H9 (cell line): ENCODE results near the gene C1QTNF7. TPM values are rescaled to one million over a fixed set of nuclear protein-coding genes. Genes with fewer than 3 reads are reported as not detected.

ENCODE experiments used
- DNase-seq: peaks from one replicate; pipeline ENCODE4 v3.0.0-alpha.2; 2017
- H2AFZ ChIP-seq: one replicate; pipeline ENCODE4 v1.6.1; 2013; ENCODE audit warnings: mild to moderate bottlenecking, low read length, control low read depth, moderate library complexity
- H2AK5ac ChIP-seq: 2 replicates; pipeline ENCODE4 v1.6.1; 2013; ENCODE audit warnings: low read length, control low read depth, mixed read lengths; ENCODE audit not compliant: insufficient read length
- H2BK120ac ChIP-seq: one replicate; pipeline ENCODE4 v1.6.1; 2013; ENCODE audit warnings: low read depth, mild to moderate bottlenecking, low read length, control low read depth, inconsistent platforms; ENCODE audit not compliant: poor library complexity, severe bottlenecking
- H2BK12ac ChIP-seq: 2 replicates; pipeline ENCODE4 v1.6.1; 2013; ENCODE audit warnings: low read length, control low read depth, mixed read lengths, low read depth; ENCODE audit not compliant: insufficient read length
- H2BK15ac ChIP-seq: 2 replicates; pipeline ENCODE4 v1.6.1; 2013; ENCODE audit warnings: low read depth, low read length, control low read depth
- H2BK20ac ChIP-seq: one replicate; pipeline ENCODE4 v1.6.1; 2013; ENCODE audit warnings: low read depth, mild to moderate bottlenecking, low read length, control low read depth, inconsistent platforms; ENCODE audit not compliant: poor library complexity, severe bottlenecking
- H2BK5ac ChIP-seq: 2 replicates; pipeline ENCODE4 v1.6.1; 2013; ENCODE audit warnings: low read length, control low read depth, mixed read lengths; ENCODE audit not compliant: insufficient read length
- H3K14ac ChIP-seq: 2 replicates; pipeline ENCODE4 v1.6.1; 2013; ENCODE audit warnings: low read length, control low read depth; ENCODE audit not compliant: insufficient read depth
- H3K18ac ChIP-seq: 2 replicates; pipeline ENCODE4 v1.6.1; 2013; ENCODE audit warnings: low read depth, mild to moderate bottlenecking, mixed read lengths, low read length, control low read depth; ENCODE audit not compliant: insufficient read length
- H3K23ac ChIP-seq: 2 replicates; pipeline ENCODE4 v1.6.1; 2013; ENCODE audit warnings: low read length, control low read depth, mixed read lengths, low read depth; ENCODE audit not compliant: insufficient read length
- H3K23me2 ChIP-seq: 2 replicates; pipeline ENCODE4 v1.6.1; 2013; ENCODE audit warnings: low read depth, mild to moderate bottlenecking, mixed read lengths, low read length, control low read depth; ENCODE audit not compliant: insufficient read length, poor library complexity, severe bottlenecking
- H3K27ac ChIP-seq: 2 replicates; pipeline ENCODE4 v1.5.1; 2013; ENCODE audit warnings: low read length, control low read depth, mixed read lengths, low read depth; ENCODE audit not compliant: insufficient read length
- H3K27me3 ChIP-seq: 2 replicates; pipeline ENCODE4 v1.6.1; 2013; ENCODE audit warnings: low read length, control low read depth, inconsistent platforms; ENCODE audit not compliant: insufficient read depth
- H3K4ac ChIP-seq: 2 replicates; pipeline ENCODE4 v1.6.1; 2013; ENCODE audit warnings: low read depth, mild to moderate bottlenecking, control low read depth, inconsistent platforms, low read length, moderate library complexity
- H3K4me1 ChIP-seq: 2 replicates; pipeline ENCODE4 v1.6.1; 2013; ENCODE audit warnings: low read length, control low read depth, inconsistent platforms; ENCODE audit not compliant: insufficient read depth
- H3K4me2 ChIP-seq: 2 replicates; pipeline ENCODE4 v1.6.1; 2013; ENCODE audit warnings: low read length, control low read depth, mixed read lengths; ENCODE audit not compliant: insufficient read length, insufficient read depth
- H3K56ac ChIP-seq: 2 replicates; pipeline ENCODE4 v1.6.1; 2013; ENCODE audit warnings: low read depth, mild to moderate bottlenecking, mixed read lengths, low read length, control low read depth; ENCODE audit not compliant: insufficient read length
- H3K79me1 ChIP-seq: 2 replicates; pipeline ENCODE4 v1.6.1; 2013; ENCODE audit warnings: low read depth, mild to moderate bottlenecking, moderate library complexity, low read length, control low read depth, inconsistent platforms; ENCODE audit not compliant: insufficient read depth, poor library complexity, severe bottlenecking
- H3K79me2 ChIP-seq: 2 replicates; pipeline ENCODE4 v1.6.1; 2013; ENCODE audit warnings: low read length, control low read depth, inconsistent platforms; ENCODE audit not compliant: insufficient read depth
- H3K9ac ChIP-seq: 2 replicates; pipeline ENCODE4 v1.6.1; 2013; ENCODE audit warnings: low read length, control low read depth, mixed read lengths; ENCODE audit not compliant: insufficient read length; ENCODE audit errors: extremely low read depth
- H3K9me3 ChIP-seq: one replicate; pipeline ENCODE4 v1.6.1; 2013; ENCODE audit warnings: low read depth, low read length, inconsistent platforms; ENCODE audit not compliant: control insufficient read depth
- H3T11ph ChIP-seq: one replicate; pipeline ENCODE4 v1.6.1; 2013; ENCODE audit warnings: mild to moderate bottlenecking, low read length, control low read depth, inconsistent platforms
- H4K20me1 ChIP-seq: one replicate; pipeline ENCODE4 v1.6.1; 2013; ENCODE audit not compliant: control insufficient read depth, insufficient read length, insufficient read depth
- H4K5ac ChIP-seq: 2 replicates; pipeline ENCODE4 v1.6.1; 2013; ENCODE audit warnings: low read depth, mild to moderate bottlenecking, mixed read lengths, low read length, control low read depth; ENCODE audit not compliant: insufficient read length
- H4K8ac ChIP-seq: replicated peaks from 2 replicates; pipeline ENCODE4 v1.6.1; 2013; ENCODE audit warnings: low read length, control low read depth, mixed read lengths, low read depth; ENCODE audit not compliant: insufficient read length
- H4K91ac ChIP-seq: 2 replicates; pipeline ENCODE4 v1.6.1; 2013; ENCODE audit warnings: low read depth, mild to moderate bottlenecking, moderate library complexity, mixed read lengths, low read length, control low read depth; ENCODE audit not compliant: insufficient read length
- H3K27ac Mint-ChIP-seq, 3 experiments: 2 replicates in 2 of 3; 3 replicates in 1 of 3; pipeline ENCODE4 v1.8.0; 2020 to 2021; ENCODE audit warnings: mixed read lengths in 3 of 3, mild to moderate bottlenecking in 1 of 3, moderate library complexity in 1 of 3
- H3K27me3 Mint-ChIP-seq: 2 replicates; pipeline ENCODE4 v1.8.0; 2021; ENCODE audit warnings: low read depth, mild to moderate bottlenecking, moderate library complexity, mixed read lengths
- H3K36me3 Mint-ChIP-seq, 3 experiments: 2 replicates in 2 of 3; 3 replicates in 1 of 3; pipeline ENCODE4 v1.8.0; 2020 to 2021; ENCODE audit warnings: low read depth in 3 of 3, mixed read lengths in 3 of 3; ENCODE audit not compliant: insufficient read depth in 1 of 3
- H3K4me1 Mint-ChIP-seq, 2 experiments: 2 replicates each; pipeline ENCODE4 v1.8.0; 2020; ENCODE audit warnings: mixed read lengths in 2 of 2
- H3K4me3 Mint-ChIP-seq, 2 experiments: 2 replicates in 1 of 2; 3 replicates in 1 of 2; pipeline ENCODE4 v1.8.0; 2020 to 2021; ENCODE audit warnings: mild to moderate bottlenecking in 2 of 2, mixed read lengths in 2 of 2, moderate library complexity in 1 of 2
- H3K9me3 Mint-ChIP-seq, 2 experiments: 2 replicates in 1 of 2; 3 replicates in 1 of 2; pipeline ENCODE4 v1.8.0; 2020; ENCODE audit warnings: mild to moderate bottlenecking in 2 of 2, mixed read lengths in 2 of 2, moderate library complexity in 1 of 2
- CTCF ChIP-seq: fragments of 200-600 bp; sonication (generic); conservative IDR thresholded peaks from 3 replicates; pipeline ENCODE4 v1.8.0; 2021; ENCODE audit warnings: antibody characterized with exemption, mild to moderate bottlenecking
- WGBS: extraction: QIAGEN DNeasy Blood & Tissue Kit; methylation state at CpG from one replicate; pipeline ENCODE4 v1.1.7; 2013; ENCODE audit warnings: missing lambda C conversion rate, low lambda C conversion rate, mixed read lengths; ENCODE audit not compliant: insufficient read length; ENCODE audit errors: extremely low coverage; 5-methylcytosine and 5-hydroxymethylcytosine counted together
- total RNA-seq: library from RNA; stranded (reverse); gene quantifications from 2 replicates; pipeline ENCODE4 v1.2.1, GENCODE V29; 2021

Gene C1QTNF7
- total RNA-seq, 1 experiment from 2014 or later = not detected

- no CpG with 5 or more reads among the region's 2 CpGs for WGBS
Measured at GRCh38 chr4:15420642-15421041, 7.2 kb upstream of the C1QTNF7 start.

More at GRCh38 chr4:15420642-15421041, 7.2 kb upstream of the C1QTNF7 start:
- H2BK5ac ChIP-seq = no peak overlapping the region
- no peak overlapping the region for H3K9ac ChIP-seq
- no peaks in the 10 kb centered on the region; the same call in 1 of the 2 replicates for H3K4me1 ChIP-seq
- no peaks in the 10 kb centered on the region for H3K9me3 ChIP-seq
- no peak for DNase-seq
- no peak overlapping the region for H4K8ac ChIP-seq
- H4K20me1 ChIP-seq = no peaks in the 10 kb centered on the region
- no peaks in the 10 kb centered on the region for H3K79me2 ChIP-seq
- H4K91ac ChIP-seq = no peak overlapping the region
- no peak overlapping the region for H2AK5ac ChIP-seq
- no peak overlapping the region for H2BK15ac ChIP-seq
- peaks cover 16 to 22% of the 10 kb centered on the region in 2 experiments for H3K4me1 Mint-ChIP-seq
- H3T11ph ChIP-seq = no peak overlapping the region
- no peak overlapping the region for H2AFZ ChIP-seq
- H3K18ac ChIP-seq = no peak overlapping the region
- H3K79me1 ChIP-seq = no peaks in the 10 kb centered on the region
- no peak overlapping the region for H3K4me3 Mint-ChIP-seq
- no peak overlapping the region for H3K27ac ChIP-seq
- no peak overlapping the region for H4K5ac ChIP-seq
- no peak for TF ChIP-seq CTCF
- no peak overlapping the region for H3K14ac ChIP-seq
- H3K27ac Mint-ChIP-seq = peak overlapping the region in 2 of 3 experiments; percentile 59 to 67; a peak in 2 of 7 replicates
- no peaks in the 10 kb centered on the region for H3K23me2 ChIP-seq
- H3K27me3 Mint-ChIP-seq = peaks cover 2% of the 10 kb centered on the region
- H3K36me3 Mint-ChIP-seq = no peaks in the 10 kb centered on the region; a peak in 1 of 7 replicates
- no peak overlapping the region for H3K23ac ChIP-seq
- H3K56ac ChIP-seq = no peak overlapping the region
- H3K4ac ChIP-seq = no peak overlapping the region
- H3K4me2 ChIP-seq = no peak overlapping the region
- no peak overlapping the region for H2BK120ac ChIP-seq
- no peak overlapping the region for H2BK20ac ChIP-seq
- no peak overlapping the region for H2BK12ac ChIP-seq
- no peaks in the 10 kb centered on the region for H3K9me3 Mint-ChIP-seq
- no peaks in the 10 kb centered on the region; the same call in 1 of the 2 replicates for H3K27me3 ChIP-seq
